BLaER1 treated with 17β-estradiol and CSF1 and Interleukin-3, amounts not matched to agents 10 nM and 100 nM (cell line): ENCODE data around the gene ADAM21.
"Not testable (repeated sequence)": the region's sequence is repeated elsewhere in the genome, so short reads cannot be mapped to it uniquely, and the experiment has no call there.

Source experiments
- H3K27ac ChIP-seq, 11 experiments: shearing (Covaris generic); formaldehyde crosslinking; 2 replicates each; pipeline ENCODE4 v1.8.1; 2022
- H3K27me3 ChIP-seq, 11 experiments: shearing (Covaris generic); formaldehyde crosslinking; 2 replicates each; pipeline ENCODE4 v1.8.1; 2022
- H3K36me3 ChIP-seq, 11 experiments: shearing (Covaris generic); formaldehyde crosslinking; 2 replicates each; pipeline ENCODE4 v1.8.1; 2022
- H3K4me1 ChIP-seq, 10 experiments: shearing (Covaris generic); formaldehyde crosslinking; 2 replicates each; pipeline ENCODE4 v1.8.1; 2022
- H3K4me2 ChIP-seq, 11 experiments: shearing (Covaris generic); formaldehyde crosslinking; 2 replicates each; pipeline ENCODE4 v1.8.1; 2022
- H3K4me3 ChIP-seq, 10 experiments: shearing (Covaris generic); formaldehyde crosslinking; 2 replicates each; pipeline ENCODE4 v1.8.1; 2022
- H3K9ac ChIP-seq, 11 experiments: shearing (Covaris generic); formaldehyde crosslinking; 2 replicates each; pipeline ENCODE4 v1.8.1; 2022
- H3K9me3 ChIP-seq, 11 experiments: shearing (Covaris generic); formaldehyde crosslinking; replicated peaks in 1 of 11; 2 replicates each; pipeline ENCODE4 v1.8.1; 2022
- H4K20me1 ChIP-seq, 11 experiments: shearing (Covaris generic); formaldehyde crosslinking; 2 replicates each; pipeline ENCODE4 v1.8.1; 2022
- Cebpa-rat ChIP-seq, 11 experiments: shearing (Covaris generic); IDR thresholded peaks; 2 replicates each; pipeline ENCODE4 v1.8.1; 2022

The ADAM21 gene

DNA sequence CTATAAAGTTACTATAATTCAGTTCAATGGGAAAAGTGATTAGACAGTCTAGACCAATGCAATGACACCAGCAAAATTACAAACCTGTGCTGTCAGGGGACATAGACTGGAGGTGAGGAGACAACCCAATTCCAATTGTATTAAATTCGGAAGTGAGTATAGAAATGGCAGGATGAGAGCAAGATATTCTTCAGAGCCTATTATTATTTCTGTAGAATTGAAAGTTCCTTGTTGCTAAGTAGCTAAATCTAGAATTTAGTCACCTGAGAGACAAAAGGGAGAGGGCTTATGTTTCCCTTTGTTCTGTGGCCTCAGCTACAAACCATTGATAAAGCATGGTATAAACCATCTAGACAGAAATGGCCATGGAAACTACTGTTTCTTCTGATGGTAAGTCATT is at the start of gene ADAM21:
ADAM21 (plus strand) TSS at position 301 of the 400 bp plus-strand sequence. CDS start 5,326 bp downstream, outside the sequence.
- Histone ChIP-seq H4K20me1 (no peaks in the 10 kb centered on the region), H3K9me3 (peaks cover under 1 to 8% (median 5%) of the 10 kb centered on the region in 11 experiments; a peak in 17 of 22 replicates), H3K9ac (no peak within 1 kb of the TSS), H3K27me3 (no peaks in the 10 kb centered on the region), H3K4me1 (peaks cover 0 to 5% (median 0%) of the 10 kb centered on the region in 10 experiments; a peak in 1 of 20 replicates), H3K27ac (no peak within 1 kb of the TSS), H3K4me2 (no peak within 1 kb of the TSS), H3K4me3 (no peak within 1 kb of the TSS), H3K36me3 (0 out of 22 replicates have a peak, but pooled peaks cover 0 to under 1% (median 0%) of the 10 kb centered on the region in 11 experiments)
- no peak for TF ChIP-seq Cebpa-rat (IDR thresholded peaks at IDR 0.05)

DNA sequence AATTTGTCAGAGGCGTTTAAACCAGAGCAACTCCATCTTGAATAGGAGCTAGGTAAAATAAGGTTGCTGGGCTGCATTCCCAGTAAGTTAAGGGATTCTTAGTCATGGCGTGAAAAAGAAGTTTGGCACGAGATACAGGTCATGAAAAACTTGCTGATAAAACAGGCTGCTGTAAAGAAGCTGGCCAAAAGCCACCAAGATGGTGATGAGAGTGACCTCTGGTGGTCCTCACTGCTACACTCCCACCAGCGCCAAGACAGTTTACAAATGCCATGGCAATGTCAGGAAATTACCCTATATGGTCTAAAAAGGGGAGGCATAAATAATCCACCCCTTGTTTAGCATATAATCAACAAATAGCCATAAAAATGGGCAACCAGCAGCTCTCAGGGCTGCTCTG is 48.6 kb upstream of the ADAM21 start:
- Histone ChIP-seq H3K9me3 (peaks cover 16 to 28% (median 19%) of the 10 kb centered on the region in 11 experiments), H3K36me3 (peaks cover 16 to 41% (median 20%) of the 10 kb centered on the region in 11 experiments), H3K4me1 (peaks cover 0 to 10% (median 7%) of the 10 kb centered on the region in 10 experiments; a peak in 6 of 20 replicates), H4K20me1 (peaks cover 0 to 10% (median 0%) of the 10 kb centered on the region in 11 experiments; a peak in 2 of 22 replicates)
- not testable (repeated sequence) for H3K9ac ChIP-seq, H3K4me2 ChIP-seq, H3K27ac ChIP-seq, H3K4me3 ChIP-seq, H3K27me3 ChIP-seq

DNA sequence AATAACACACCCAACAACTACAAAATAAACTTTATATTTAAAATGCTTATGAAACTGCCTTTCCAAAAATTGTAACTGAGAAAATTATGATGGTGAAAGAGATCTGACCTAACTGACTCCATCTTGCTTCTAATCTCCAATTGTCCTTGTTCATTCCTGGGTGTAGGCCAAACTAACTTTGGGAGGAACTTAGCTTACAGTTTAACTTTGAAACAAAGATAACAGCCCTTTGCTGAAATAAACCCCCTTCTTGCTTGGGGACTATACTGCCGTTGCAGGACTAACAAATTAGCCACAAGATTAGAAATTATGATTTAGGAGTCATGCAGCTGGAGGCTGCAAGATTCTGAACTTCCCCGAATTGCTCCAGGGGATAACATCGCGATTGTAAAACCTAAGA is 45.8 kb upstream of the ADAM21 start:
- Histone ChIP-seq H3K36me3 (peaks cover 7 to 53% (median 19%) of the 10 kb centered on the region in 11 experiments; a peak in 16 of 22 replicates), H4K20me1 (peaks cover 0 to 10% (median 0%) of the 10 kb centered on the region in 11 experiments; a peak in 3 of 22 replicates), H3K4me1 (peaks cover 0 to 15% (median 8%) of the 10 kb centered on the region in 10 experiments; a peak in 6 of 20 replicates)
- H3K4me2 ChIP-seq, H3K27me3 ChIP-seq, H3K27ac ChIP-seq, H3K9ac ChIP-seq, H3K9me3 ChIP-seq, H3K4me3 ChIP-seq: not testable (repeated sequence)

DNA sequence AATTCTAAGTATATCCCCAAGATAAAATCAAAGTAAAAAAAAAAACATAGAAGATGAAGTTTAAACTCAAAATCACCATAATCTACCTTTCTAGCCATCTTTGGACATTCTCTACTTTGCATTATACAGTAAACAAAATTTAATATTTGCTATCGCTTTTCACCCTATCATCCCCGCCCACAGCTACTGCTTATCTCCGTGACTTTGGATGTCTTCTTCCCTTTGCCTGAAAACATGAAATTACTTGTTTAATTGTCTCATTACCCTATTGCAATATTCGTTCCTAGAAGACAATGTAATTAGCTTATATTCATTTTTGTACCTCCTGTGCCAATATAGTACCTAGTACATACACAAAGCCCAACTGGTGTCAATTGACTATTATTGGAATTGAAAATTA is 44.4 kb upstream of the ADAM21 start:
- H3K27me3 ChIP-seq, result no peaks in the 10 kb centered on the region
- no peak overlapping the region for H3K27ac ChIP-seq
- no peak overlapping the region for H3K4me3 ChIP-seq
- peaks cover 6 to 51% (median 22%) of the 10 kb centered on the region in 11 experiments; a peak in 17 of 22 replicates for H3K36me3 ChIP-seq
- H3K4me1 ChIP-seq, result peaks cover 0 to 4% (median 0%) of the 10 kb centered on the region in 10 experiments; a peak in 1 of 20 replicates
- H3K9me3 ChIP-seq, result 0 out of 22 replicates have a peak, but pooled peaks cover 0 to 8% (median 0%) of the 10 kb centered on the region in 11 experiments
- no peak for TF ChIP-seq Cebpa-rat (IDR thresholded peaks at IDR 0.05)
- H3K9ac ChIP-seq, result no peak overlapping the region
- peaks cover 0 to 7% (median 0%) of the 10 kb centered on the region in 11 experiments; a peak in 2 of 22 replicates for H4K20me1 ChIP-seq
- H3K4me2 ChIP-seq, result no peak overlapping the region

DNA sequence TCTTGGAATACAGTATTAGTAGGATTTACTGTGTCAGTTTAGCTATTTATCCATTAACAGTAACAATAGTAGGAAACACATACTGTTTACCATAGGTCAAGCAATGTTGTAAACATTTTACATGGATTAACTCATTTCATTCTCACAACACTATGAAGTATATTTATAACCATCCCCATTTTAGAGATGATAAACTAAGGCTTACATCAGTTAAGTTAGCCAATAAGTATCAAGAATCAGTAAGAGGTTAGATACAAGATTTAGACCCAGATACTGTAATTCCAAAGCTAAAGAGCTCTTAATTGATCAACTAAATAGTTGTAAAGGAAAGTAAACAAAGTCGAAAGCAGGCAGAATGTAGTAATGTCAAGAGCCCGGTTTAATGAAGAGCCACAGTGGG is 36.2 kb upstream of the ADAM21 start:
- H3K4me2 ChIP-seq, result peak overlapping the region; percentile 70 to 96 (median 84)
- H3K9ac ChIP-seq, result peak overlapping the region in 9 of 11 experiments; percentile 62 to 84 (median 78); a peak in 10 of 22 replicates

DNA sequence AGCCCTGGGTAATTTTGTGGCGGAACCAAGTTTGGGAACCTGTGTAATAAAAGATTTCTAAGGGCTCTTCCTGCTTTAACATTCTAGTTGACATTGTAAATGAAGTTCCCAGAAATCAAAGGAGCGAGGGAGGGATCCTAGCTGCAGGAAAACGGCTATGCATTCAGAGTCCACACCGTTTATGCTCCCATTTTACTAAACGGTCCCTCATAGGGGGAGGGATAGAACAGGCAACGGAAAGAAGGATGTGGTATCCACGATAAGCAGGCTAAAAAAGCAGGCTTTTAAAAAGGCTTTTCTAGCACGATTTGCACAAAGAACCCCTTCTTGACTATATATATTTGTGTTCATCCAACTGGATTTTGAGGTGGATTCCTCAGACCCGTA is 35.6 kb upstream of the ADAM21 start:
- Histone ChIP-seq H3K27ac (peak overlapping the region; percentile 28 to 76 (median 66); a peak in 19 of 22 replicates), H3K27me3 (no peaks in the 10 kb centered on the region), H3K9ac (peak overlapping the region; percentile 62 to 84 (median 78)), H4K20me1 (peaks cover 0 to 4% (median 0%) of the 10 kb centered on the region in 11 experiments; a peak in 3 of 22 replicates), H3K4me3 (peak overlapping the region; percentile 75 to 92 (median 81)), H3K9me3 (no peaks in the 10 kb centered on the region), H3K4me2 (peak overlapping the region; percentile 70 to 96 (median 84)), H3K36me3 (peaks cover 6 to 22% (median 10%) of the 10 kb centered on the region in 11 experiments; a peak in 15 of 22 replicates), H3K4me1 (peaks cover 0 to 21% (median 13%) of the 10 kb centered on the region in 10 experiments; a peak in 15 of 20 replicates)
- TF ChIP-seq Cebpa-rat (IDR thresholded peaks at IDR 0.05), result no peak

More for the DNA sequence above, 36.2 kb upstream of the ADAM21 start:
- peaks cover 0 to 6% (median 0%) of the 10 kb centered on the region in 11 experiments; a peak in 3 of 22 replicates for H4K20me1 ChIP-seq
- no peaks in the 10 kb centered on the region for H3K27me3 ChIP-seq
- no peak for TF ChIP-seq Cebpa-rat (IDR thresholded peaks at IDR 0.05)
- no peaks in the 10 kb centered on the region for H3K9me3 ChIP-seq
- peaks cover 0 to 21% (median 13%) of the 10 kb centered on the region in 10 experiments; a peak in 15 of 20 replicates for H3K4me1 ChIP-seq
- H3K27ac ChIP-seq, result no peak overlapping the region
- H3K4me3 ChIP-seq, result peak overlapping the region; percentile 75 to 92 (median 81); a peak in 19 of 20 replicates
- H3K36me3 ChIP-seq, result peaks cover 6 to 26% (median 12%) of the 10 kb centered on the region in 11 experiments; a peak in 15 of 22 replicates

DNA sequence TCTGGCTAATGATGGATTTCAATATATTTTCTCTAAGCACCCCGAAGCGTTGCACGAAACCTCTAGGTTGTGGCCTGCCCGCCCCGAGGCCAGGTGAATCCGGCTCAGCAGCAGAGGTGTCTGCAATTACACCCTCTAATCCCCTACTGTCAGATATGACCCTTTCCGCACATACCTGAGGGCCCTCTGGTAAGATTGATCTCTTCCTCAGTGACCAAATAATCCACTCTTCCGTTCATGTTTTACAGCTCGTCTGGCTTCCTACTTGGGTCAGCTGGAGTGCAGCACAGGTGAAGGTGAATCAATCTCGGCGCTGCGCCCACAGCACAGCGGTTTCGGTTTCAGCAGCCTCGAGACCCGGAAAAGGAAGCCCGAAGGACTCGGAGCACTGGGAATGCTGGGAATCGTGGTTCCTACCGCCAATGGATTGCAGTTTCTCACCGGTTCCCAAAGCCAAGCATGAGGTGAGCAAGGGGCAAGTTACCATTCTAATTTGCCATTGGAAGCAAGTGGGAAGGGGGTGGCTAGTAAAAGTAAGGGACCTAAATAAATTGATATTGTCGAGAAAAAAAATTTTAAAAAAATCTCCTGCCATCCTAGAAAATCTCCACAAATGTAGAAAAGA is 35.1 kb upstream of the ADAM21 start, which contains the start of gene SYNJ2BP:
SYNJ2BP (minus strand) TSS at position 366 of the 625 bp plus-strand sequence; CDS start at position 239, 127 bp downstream.
- Histone ChIP-seq H3K27ac (peak within 1 kb of the TSS; percentile 28 to 76 (median 66); a peak in 20 of 22 replicates), H3K4me3 (peak within 1 kb of the TSS; percentile 75 to 92 (median 81)), H4K20me1 (peaks cover 0 to 3% (median 0%) of the 10 kb centered on the region in 11 experiments; a peak in 2 of 22 replicates), H3K4me2 (peak within 1 kb of the TSS; percentile 70 to 96 (median 84)), H3K4me1 (peaks cover 0 to 21% (median 13%) of the 10 kb centered on the region in 10 experiments; a peak in 15 of 20 replicates), H3K27me3 (no peaks in the 10 kb centered on the region), H3K36me3 (peaks cover 5 to 19% (median 9%) of the 10 kb centered on the region in 11 experiments; a peak in 15 of 22 replicates), H3K9ac (peak within 1 kb of the TSS; percentile 62 to 84 (median 78)), H3K9me3 (no peaks in the 10 kb centered on the region)
- TF ChIP-seq Cebpa-rat (IDR thresholded peaks at IDR 0.05), result no peak

DNA sequence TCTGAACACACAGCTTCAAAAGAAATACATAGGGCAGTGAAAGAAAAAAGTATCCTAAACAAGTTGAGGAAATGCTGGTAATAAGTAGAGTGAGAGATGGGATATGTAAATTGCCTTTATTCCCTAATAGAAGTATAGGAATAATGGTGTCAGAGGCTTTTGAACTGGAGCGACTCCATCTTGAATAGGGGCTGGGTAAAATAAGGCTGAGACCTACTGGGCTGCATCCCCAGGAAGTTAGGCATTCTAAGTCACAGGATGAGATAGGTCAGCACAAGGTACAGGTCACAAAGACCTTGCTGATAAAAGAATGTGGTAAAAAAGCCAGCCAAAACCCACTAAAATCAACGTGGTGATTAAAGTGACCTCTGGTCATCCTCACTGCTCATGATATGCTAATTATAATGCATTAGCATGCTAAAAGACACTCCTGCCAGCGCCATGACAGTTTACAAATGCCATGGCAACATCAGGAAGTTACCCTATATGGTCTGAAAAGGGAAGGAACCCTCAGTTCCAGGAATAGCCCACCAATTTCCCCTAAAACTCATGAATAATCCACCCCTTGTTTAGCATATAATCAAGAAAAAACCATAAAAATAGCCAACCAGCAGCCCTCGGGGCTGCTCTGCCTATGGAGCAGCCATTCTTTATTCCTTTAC is 32.6 kb upstream of the ADAM21 start:
- not testable (repeated sequence) for H4K20me1 ChIP-seq, H3K27ac ChIP-seq, H3K27me3 ChIP-seq, H3K4me2 ChIP-seq, H3K36me3 ChIP-seq, H3K9me3 ChIP-seq, H3K9ac ChIP-seq, H3K4me3 ChIP-seq
- H3K4me1 ChIP-seq, result peaks cover 0 to 21% (median 13%) of the 10 kb centered on the region in 10 experiments; a peak in 15 of 20 replicates

DNA sequence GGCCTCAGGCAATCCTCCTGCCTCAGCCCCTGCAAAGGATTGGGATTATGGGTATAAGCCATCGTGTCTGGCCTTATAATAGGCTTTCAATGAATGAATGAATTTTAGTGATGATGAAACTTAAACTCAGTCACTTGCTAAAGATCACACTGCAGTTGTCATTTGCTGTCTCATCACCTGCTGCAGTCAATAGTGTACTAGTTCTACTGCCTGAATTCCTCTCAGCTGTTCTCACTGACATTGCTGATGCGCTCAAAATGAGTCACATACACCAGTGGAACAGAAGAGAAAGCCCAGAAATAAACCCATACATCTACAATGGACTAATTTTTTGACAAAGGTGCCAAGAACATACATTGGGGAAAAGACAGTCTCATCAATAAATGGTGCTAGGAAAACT is 29.4 kb upstream of the ADAM21 start:
- Histone ChIP-seq H3K36me3 (no peaks in the 10 kb centered on the region), H3K4me1 (no peaks in the 10 kb centered on the region), H3K27me3 (no peaks in the 10 kb centered on the region), H4K20me1 (no peaks in the 10 kb centered on the region), H3K27ac (no peak overlapping the region), H3K4me2 (no peak overlapping the region), H3K9me3 (peaks cover 11 to 21% (median 16%) of the 10 kb centered on the region in 11 experiments; a peak in 19 of 22 replicates), H3K4me3 (no peak overlapping the region), H3K9ac (no peak overlapping the region)
- TF ChIP-seq Cebpa-rat (IDR thresholded peaks at IDR 0.05), result no peak
